HUDEP-2 (cell line): ENCODE data around the gene ZNF577.

Source experiments
- DNase-seq, 76 experiments: peaks; one replicate each; lab custom pipeline; 2025; ENCODE audit not compliant: unreplicated experiment in 76 of 76; lab: John Stamatoyannopoulos, UW

ZNF577 gene

GRCh38 chr19:51882518-51882917 is 5.2 kb downstream of the ZNF577 start:
- no peak for DNase-seq

DNA sequence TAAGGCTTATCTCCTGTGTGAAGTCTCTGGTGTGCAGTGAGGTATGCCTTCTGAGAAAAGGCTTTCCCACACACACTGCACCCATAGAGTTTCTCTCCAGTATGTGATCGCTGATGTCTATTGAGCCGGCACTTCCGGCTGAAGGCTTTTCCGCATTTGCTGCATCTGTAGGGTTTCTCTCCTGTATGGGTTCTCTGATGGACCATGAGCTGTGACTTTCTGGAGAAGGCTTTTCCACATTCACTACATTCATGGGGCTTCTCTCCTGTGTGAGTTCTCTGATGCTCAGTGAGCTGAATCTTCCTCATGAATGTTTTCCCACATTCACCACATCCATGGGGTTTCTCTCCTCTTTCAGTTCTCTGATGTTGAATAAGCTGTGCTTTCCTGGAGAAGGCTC is 14.7 kb downstream of the ZNF577 start:
- DNase-seq: no peak

DNA sequence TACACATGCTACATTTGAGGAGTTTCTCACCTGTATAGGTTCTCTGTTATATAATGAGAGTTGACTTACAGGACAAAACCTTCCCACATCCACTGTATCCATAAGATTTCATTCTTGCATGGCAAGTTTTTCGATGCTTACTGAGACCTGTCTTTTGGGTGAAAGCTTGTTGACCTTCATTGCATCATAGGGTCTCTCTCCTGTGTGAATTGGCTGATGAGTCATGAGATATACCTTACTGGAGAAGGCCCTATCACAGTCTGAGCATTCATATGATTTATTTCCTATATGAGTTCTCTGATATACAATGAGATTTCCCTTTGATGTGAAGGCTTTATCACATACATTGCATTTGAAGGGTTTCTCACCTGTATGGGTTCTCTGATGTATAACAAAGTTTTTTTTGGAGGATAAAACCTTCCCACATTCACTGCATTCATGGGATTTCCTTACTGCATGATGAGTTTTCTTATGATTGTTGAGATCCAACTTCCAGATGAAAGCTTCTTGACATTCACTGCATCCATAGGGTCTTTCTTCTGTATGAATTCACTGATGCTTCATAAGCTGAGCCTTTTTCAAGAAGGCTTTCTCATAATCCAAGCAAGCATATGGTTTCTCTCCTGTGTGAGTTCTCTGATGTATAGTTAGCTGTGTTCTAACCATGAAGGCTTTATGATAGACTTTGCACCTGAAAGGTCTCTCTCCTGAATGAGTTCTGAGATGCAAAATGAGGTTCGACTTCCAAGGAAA is 25.7 kb downstream of the ZNF577 start:
- DNase-seq: no peak

- DNase-seq: no peak
These were observed 50.6 kb downstream of the ZNF577 start for GRCh38 chr19:51837145-51837544.

DNA sequence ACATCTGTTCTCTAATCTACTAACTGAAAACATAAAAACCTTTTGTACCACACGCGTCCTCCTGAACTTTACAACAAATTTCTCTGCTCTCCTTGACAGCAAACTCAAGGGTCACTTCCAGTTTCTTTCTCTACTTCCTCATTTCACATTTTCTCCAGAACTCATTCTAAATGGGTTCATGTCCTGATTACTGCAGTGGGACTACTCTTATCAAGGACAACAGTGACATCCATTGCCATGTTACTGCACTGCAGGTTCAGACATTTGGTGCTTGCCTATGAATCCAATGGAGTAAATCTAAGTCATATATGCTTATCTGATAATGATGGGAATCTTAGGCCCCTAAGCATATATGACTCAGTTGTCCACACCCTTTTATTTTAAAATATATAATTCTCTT is 57.5 kb downstream of the ZNF577 start:
- peak in 28 of 76 experiments; percentile 5 to 81 (median 37) for DNase-seq

DNA sequence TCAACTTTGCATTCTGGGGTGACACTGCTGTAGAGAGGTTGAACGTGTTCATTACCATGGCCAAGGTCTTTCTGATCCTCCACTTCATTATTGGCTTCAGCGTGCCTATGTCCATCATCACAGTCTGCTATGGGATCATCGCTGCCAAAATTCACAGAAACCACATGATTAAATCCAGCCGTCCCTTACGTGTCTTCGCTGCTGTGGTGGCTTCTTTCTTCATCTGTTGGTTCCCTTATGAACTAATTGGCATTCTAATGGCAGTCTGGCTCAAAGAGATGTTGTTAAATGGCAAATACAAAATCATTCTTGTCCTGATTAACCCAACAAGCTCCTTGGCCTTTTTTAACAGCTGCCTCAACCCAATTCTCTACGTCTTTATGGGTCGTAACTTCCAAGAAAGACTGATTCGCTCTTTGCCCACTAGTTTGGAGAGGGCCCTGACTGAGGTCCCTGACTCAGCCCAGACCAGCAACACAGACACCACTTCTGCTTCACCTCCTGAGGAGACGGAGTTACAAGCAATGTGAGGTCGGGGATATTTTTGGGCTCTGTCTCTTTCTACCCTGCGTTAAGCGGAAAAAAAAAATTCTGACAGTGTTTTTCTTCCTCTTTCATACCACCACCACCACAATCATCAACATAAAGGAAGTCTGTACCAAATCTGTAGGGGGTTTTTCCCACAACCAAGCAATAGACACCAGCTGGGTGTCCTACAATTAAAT is 63.3 kb downstream of the ZNF577 start:
- no peak for DNase-seq

- DNase-seq: no peak
These were observed 64.8 kb downstream of the ZNF577 start for GRCh38 chr19:51822946-51823345.

DNA sequence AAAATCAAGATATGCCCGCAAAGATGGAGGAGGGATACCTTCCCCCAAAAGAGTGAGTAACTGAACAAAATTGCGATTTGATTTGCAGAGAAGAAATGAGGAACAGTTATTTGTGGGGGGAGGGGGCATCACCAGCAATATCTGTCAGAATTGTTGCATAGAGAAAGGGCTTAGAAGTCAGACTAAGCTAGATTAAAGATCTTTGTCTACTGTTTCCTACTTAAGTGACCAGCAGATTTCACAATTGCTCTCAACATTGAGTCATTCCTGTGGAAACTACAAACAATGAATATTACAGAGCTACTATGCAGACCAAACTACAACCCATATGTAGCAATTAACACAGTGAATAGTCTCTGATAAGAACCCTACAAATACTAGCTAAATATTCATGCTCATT is 65.4 kb downstream of the ZNF577 start:
- no peak for DNase-seq

- DNase-seq: no peak
These were observed 65.8 kb downstream of the ZNF577 start for GRCh38 chr19:51821921-51822320.

- DNase-seq: no peak
These were observed 66.3 kb downstream of the ZNF577 start for GRCh38 chr19:51821456-51821855.
